ENCODE data around the gene POLA1.

The POLA1 gene

GRCh38 chrX:24987731-24988130 lies 294.0 kb downstream of the POLA1 start:
- DNase-seq, result no peak

DNA sequence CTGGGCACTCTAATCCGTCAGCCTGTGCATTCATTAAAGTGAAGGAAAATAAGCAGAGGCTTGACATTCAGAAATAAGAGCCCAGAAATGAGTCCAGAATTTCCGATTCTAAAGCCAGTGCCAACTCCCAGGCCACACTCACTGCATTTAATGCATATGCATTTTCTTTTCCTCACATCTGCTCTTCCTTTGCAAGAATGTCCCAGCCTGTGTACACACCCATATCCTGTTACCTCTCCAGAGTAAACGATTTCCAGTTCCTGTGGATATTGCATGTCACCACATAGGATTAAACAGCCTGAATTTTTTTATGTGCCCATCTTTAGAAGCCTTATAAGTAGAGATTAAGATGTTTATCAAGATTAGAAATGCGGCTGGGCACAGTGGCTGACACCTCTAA lies 294.6 kb downstream of the POLA1 start:
- DNase-seq, result no peak

DNA sequence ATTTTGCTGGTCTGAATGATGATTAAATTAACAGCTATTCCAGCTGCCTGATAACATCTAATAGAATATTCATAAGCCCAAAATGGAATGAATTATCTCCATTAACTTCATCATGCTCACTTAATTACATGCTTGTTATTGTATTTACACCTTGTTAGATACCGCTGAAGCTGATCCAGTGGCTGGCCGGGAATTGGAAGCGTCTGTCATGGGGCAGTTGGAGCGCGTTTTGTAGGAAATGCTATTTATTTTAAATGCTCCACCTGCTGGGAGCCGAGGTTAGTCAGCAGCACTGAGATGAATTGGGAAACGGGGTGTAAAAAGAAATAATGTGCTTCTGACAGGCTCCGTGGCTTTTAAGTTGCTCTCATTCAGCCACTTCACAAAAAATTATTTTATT lies 296.8 kb downstream of the POLA1 start:
- no peak for DNase-seq

DNA sequence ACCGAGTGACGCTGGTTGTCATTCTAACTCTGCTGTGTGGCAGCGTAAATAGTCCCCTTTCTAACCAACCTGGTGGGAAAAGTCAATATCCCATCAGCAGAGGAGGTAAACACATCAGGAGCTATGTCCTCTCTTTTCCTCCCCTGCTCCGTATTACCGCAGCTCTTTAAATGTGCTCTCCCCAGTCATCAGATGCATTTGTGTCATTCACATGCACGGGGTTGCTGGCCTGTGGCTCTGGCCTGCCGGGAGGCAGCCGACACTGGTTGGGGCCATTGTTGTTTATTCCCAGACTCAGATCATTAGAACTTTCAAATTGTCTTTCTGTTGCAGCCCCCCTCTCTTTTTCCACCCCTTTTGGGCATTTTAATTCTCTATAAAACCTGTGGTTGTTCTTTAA lies 300.2 kb downstream of the POLA1 start:
- no peak for DNase-seq

- no peak for DNase-seq
Observed at GRCh38 chrX:24996096-24996709, 302.5 kb downstream of the POLA1 start.

- no peak for DNase-seq
Observed at GRCh38 chrX:24999511-24999910, 305.8 kb downstream of the POLA1 start.

DNA sequence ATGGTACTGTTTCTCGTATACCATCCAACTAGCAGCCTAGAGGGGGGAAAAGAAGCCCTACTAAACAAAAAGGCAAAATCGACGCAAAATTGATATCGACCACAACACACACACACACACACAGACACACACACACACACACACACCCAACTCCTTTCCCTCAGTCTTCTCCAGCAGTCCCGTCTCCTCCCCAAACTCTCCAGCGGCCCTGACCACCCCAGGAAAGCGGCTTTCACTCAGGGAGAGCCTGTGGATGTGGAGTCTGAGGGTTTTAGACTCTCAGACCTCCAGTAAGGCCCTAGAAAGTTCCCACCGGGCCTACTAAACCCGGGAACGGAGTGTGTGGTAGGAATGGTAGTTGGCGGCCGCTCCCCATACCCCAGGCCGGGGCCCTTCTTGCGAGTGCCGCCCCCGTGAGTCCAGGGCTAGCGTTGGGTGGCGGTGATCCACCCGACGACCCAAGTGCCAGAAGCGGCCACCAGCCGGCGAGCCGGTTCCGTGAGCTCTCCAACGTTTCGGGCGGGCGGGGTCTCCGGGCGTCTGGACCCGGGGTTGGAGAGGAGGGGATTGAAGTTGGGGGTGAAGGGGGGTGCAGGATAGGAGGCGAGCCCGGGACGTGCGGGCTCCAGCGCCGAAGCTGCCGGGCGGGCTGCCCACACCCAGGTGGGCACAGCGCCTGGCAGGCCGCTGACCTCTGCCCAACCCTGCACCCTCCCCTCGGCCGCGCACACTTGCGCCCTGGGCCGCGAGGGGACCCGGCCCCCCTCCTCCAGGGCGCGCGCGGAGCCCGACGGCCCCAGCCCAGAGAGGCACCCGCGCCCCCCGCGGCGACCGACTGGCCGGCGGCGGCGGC lies 308.3 kb downstream of the POLA1 start:
- no peak for DNase-seq

GRCh38 chrX:25002661-25003020 lies 308.9 kb downstream of the POLA1 start:
- no peak for DNase-seq

GRCh38 chrX:25003066-25003849 lies 309.5 kb downstream of the POLA1 start:
- DNase-seq, result no peak

- DNase-seq, result no peak
Observed at GRCh38 chrX:25004040-25004439, 310.3 kb downstream of the POLA1 start.

DNA sequence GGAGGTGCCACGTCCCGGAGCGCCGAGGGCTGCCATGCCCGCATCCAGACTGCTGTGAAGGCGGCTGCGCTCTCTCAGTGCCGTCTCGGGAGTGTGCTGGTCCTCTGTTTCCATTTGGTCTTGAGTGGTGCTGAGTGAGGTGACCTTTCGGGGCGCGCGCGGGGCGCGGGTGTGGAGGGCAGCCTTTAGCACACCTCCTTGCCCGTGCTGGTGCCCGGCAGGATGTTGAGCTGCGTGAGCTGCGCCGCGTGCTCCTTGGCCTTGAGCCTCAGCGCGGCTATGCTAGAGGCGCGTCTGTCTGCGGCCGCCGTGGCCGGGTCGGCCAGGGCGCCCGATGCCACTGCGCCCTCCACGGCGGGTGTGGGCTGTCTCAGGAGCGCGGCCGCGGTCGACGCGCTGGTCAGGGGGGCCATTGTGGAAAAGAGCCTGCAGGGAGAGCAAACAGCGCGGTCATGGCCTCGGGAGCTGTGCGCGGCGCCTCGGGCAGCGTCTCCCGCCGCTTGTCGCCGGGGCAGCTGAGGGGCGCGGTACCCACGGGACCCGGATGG lies 310.8 kb downstream of the POLA1 start:
- no peak for DNase-seq

DNA sequence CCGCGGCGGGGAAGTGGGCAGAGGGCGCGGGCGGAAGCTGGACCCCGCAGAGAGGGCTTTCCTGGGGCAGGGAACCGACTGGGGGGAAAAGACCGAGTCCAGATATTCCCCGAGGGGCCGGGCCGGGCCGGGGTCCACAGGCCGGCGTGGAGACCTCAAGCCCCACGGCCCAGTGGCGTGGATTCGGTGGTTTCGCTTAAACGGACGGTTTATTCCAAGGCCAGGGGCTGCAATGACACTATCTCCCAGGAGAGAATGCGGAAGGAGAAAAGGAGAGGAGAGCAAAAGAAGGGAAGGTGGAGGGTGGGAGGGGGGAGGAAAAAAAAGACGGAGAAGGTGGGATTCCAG lies 311.3 kb downstream of the POLA1 start:
- DNase-seq, result no peak

DNA sequence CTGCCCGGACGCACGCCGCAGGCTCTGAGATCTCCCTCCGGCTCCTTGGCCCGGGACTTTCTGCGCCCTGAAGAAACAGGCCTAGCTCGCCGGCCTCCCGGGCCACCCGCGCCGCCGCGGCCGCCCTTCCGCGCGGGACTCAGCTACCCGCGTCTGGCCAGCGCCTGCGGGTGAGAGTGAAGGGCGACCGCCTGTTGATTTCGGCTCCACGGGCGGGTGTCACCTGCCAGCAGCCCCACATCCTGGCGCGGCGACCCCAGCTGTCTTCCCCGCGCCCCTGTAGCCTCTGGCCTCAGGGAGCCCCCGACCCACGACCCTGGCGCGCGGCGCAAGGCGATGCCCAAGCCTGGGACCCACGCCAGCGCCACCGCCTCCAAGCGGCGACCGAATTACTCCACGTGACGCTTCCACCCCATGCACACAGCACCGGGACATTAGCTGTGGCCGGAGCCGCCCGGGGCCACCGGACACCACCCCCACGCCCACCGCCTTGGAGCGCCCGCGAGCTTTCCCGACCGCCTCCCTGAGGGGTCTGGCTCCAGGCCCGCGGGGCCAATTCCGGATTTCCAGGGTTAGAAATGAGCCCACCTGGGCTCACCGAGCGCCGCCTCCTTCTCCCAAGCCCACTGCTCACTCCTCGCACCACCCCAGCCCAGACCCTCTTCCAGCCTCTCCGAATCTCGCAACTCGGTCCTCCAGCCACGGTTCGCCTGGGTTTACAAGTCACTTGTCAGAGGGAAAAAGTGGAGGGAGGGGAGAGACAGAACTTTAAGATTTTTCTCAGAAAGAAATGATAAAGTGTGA lies 311.9 kb downstream of the POLA1 start:
- no peak for DNase-seq

DNA sequence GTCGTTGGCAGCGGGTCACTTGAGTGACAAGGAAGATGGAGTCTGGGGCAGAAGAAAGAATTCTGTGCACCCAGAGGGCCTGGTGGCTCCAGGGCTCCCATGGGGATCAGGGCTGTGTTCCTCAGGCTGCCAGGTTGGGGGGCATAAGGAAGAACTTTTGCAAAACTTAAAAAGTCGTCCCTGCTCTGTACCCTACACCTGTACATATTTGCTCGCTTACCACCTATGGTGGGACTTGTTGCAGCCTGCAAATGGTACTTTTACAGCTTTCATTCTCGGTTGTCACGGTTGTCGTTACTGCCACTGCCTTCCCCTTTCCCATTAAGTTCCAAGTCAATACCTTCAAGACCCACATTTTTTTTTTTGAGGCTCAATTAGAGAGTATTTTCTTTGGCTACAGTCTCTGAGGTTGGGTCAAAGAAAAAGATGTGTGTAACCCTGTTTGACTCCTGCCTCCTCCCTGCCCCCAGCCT lies 312.9 kb downstream of the POLA1 start:
- no peak for DNase-seq

- no peak for DNase-seq
Observed at GRCh38 chrX:25007059-25008053, 313.6 kb downstream of the POLA1 start.

- no peak for DNase-seq
Observed at GRCh38 chrX:25009407-25009806, 315.7 kb downstream of the POLA1 start.

DNA sequence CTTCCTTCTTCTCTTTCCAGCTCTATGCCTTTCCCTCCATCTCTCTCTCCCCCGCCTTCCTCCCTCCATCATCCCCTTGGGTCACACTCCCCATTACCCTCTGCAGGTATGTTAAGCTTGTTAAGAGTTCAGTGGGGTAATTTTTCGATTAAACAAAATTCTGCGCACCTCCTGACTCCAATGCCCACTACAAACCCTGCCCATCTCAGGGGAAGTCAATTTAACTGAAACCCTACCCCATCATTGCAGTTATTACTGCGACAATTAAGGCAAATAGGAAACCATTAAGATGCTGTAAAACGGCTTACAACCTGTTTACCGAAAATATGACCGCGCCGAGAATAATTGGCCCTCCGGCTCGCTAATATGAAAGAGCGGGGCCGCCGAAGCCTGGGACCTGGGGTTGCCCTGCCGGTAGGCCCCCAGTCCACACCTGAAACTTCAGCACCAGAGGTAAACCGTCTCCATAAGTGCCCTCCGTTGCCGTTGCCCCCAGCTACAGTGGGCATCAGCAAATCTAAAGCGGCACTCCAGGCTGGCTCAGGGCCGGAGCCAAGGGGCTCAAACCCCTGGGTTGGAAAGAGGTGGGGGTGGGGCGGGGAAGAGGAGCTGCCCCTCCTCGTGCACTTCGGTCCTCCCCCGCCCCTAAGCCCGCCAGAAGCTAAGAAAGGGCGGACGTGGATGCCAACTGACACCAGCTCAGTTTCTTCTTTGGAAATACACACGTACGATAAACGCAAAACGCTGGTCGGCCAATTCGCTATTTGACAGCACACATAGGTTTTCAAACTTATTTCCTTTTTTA lies 317.3 kb downstream of the POLA1 start:
- DNase-seq, result no peak

GRCh38 chrX:25011589-25012432 lies 318.1 kb downstream of the POLA1 start:
- DNase-seq, result no peak

- no peak for DNase-seq
Observed at GRCh38 chrX:25012433-25012735, 318.7 kb downstream of the POLA1 start.
